ENCODE measurements around the gene IGF2.

The IGF2 gene

DNA sequence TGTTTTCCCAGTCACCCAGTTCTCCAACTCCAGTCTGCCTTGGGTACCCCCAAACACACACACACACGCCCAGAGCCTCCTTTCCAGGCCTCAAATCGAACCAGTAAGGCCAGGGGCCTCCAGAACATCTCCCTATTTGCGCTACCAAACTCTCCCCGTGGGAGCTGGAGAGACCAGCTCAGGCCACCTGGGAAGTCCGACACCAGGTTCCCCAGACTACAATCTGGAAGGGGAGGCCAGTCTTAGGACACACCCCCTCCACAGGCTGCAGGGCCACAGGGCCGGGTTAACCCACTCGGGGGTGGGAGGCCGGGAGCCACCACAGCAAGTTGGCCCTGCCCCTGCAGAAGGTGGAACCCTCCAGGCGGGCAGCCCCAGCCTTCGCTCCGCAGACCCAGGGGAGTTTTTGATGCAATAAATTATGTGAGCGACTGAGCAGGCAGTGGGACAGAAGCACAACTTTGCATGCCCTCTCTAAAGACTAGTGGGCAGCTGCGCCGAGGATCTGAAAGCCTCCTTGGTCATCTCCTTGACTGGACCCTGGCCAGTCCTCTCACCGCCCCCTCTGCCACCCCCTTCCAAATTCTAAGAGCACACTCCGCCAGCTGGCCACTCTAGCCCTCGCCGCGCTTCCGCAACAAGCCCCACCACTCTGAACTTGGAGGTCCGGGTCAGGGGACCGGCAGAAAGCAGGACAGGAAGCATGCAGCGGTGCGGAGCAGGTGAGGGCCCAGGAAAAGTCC, 2.8 kb downstream of the IGF2 start:
- Mint-ChIP-seq H3K27ac (peak overlapping the region; percentile 96), H3K4me3 (peak overlapping the region; percentile 88), H3K9me3 (no peaks in the 10 kb centered on the region), H3K4me1 (peaks cover 55% of the 10 kb centered on the region), H3K27me3 (ENCODE audit: low read depth, poor library complexity) (peaks cover 61% of the 10 kb centered on the region), H3K36me3 (ENCODE audit: low read depth) (peaks cover 38% of the 10 kb centered on the region)
- peak; percentile 30 for DNase-seq
- TF ChIP-seq, protein P1, sequence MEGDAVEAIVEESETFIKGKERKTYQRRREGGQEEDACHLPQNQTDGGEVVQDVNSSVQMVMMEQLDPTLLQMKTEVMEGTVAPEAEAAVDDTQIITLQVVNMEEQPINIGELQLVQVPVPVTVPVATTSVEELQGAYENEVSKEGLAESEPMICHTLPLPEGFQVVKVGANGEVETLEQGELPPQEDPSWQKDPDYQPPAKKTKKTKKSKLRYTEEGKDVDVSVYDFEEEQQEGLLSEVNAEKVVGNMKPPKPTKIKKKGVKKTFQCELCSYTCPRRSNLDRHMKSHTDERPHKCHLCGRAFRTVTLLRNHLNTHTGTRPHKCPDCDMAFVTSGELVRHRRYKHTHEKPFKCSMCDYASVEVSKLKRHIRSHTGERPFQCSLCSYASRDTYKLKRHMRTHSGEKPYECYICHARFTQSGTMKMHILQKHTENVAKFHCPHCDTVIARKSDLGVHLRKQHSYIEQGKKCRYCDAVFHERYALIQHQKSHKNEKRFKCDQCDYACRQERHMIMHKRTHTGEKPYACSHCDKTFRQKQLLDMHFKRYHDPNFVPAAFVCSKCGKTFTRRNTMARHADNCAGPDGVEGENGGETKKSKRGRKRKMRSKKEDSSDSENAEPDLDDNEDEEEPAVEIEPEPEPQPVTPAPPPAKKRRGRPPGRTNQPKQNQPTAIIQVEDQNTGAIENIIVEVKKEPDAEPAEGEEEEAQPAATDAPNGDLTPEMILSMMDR (IDR thresholded peaks at IDR 0.05): no peak

DNA sequence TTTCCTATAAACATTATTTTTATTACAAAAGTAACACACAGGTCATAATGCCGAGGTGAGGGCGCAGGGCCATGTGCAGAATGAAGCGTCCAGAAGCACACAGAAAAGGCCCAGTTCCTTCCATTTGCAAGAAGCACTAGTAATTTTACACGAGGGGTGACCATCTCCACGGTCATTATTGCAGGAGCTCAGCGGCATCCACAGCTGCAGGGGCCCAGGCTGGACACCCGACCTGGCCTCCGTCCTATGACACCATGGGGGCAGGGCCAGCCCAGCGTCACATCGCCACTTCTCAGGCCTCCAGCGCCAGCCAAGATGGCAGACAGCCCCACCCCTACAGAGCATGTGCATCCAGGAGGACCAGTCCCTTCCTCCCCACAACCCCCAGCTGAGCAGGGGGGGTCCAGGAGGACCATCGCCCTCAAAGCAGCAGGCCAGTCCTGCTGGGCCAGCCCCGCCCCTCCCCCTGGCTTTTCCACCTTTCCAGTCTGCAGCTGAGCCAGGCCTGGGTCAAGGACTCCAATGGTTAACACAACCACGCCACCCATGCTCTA, 3.5 kb downstream of the IGF2 start:
- H3K4me3 Mint-ChIP-seq: peak overlapping the region; percentile 88
- H3K27ac Mint-ChIP-seq: peak overlapping the region; percentile 96

DNA sequence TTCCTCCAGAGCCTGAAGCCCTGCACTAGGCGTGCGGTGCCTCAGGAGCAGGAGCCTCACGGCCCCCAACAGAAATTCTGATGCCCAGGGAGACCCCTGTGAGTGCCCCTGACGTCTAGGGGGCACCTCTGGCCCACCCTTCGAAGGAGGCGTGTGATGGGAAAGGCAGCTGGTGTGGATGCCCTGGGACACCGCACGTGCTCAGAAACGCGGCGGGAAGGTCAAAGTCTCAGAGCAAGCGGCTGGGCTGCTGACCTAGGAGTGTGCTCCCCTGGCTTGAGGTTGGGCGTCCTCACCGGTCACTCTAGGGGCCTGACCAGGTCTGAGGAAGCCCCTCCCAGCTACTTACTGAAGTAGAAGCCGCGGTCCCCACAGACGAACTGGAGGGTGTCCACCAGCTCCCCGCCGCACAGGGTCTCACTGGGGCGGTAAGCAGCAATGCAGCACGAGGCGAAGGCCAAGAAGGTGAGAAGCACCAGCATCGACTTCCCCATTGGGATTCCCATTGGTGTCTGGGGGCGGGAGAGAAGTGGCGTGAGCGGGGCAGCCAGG, 4.1 kb downstream of the IGF2 start:
- DNase-seq: no peak
- Mint-ChIP-seq H3K36me3 (ENCODE audit: low read depth) (peaks cover 45% of the 10 kb centered on the region), H3K9me3 (no peaks in the 10 kb centered on the region), H3K4me3 (peak overlapping the region; percentile 88), H3K27ac (no peak overlapping the region), H3K4me1 (peaks cover 59% of the 10 kb centered on the region), H3K27me3 (ENCODE audit: low read depth, poor library complexity) (peaks cover 54% of the 10 kb centered on the region)
- TF ChIP-seq, protein P1 (IDR thresholded peaks at IDR 0.05): no peak

More for the DNA sequence above, 3.5 kb downstream of the IGF2 start:
- DNase-seq: peak; percentile 13
- Mint-ChIP-seq H3K9me3 (no peaks in the 10 kb centered on the region), H3K27me3 (ENCODE audit: low read depth, poor library complexity) (peaks cover 57% of the 10 kb centered on the region), H3K4me1 (peaks cover 58% of the 10 kb centered on the region), H3K36me3 (ENCODE audit: low read depth) (peaks cover 45% of the 10 kb centered on the region)
- TF ChIP-seq, protein P1 (IDR thresholded peaks at IDR 0.05): no peak

DNA sequence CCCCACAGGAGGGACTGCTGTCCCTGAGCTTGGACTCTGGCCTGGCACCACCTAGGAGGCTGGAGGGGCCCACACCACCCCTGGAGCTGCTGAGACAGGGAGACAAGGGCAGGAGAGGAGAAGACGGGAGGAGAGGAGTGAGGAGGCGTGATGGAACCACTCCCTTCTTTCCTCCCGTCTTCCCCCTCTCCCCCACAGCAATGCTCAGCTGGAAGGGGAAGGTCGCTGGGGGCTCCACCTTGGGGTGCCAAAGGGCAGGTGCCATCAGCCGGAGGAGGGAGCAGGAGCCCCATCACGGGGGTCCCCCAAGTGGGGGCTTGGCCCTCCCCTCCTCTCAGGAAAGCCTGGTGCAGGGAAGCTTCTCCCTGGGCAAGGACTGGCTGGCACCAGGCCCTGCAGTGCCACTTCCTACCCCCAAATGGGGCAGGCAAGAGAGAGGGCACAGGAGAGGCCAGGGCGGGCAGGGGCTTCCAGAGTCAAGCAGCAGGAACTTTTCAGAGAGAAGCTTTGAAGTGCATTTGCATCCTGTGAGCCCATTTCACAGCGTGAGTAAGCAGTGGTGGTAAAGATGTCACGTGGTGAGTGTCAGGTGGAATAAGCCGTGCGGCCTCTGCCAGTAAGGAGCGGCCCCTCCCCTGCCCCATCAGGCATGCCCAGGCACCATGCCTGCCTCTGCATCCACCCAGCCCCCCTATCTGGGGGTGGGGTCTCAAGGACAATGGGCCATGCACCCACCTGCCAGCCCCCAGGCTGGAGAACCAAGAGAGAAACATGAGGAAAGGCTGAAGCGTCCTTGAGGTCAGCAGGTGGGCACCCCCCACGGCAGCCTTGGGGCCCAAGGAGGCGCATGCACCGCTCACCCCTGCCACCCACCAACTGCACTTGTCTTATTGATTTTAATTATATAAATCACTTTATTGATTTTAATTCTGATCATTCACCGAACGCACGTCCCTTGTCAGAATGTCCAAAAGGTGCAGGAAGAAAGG, 4.9 kb downstream of the IGF2 start:
- Mint-ChIP-seq H3K9me3 (no peaks in the 10 kb centered on the region), H3K4me1 (peaks cover 59% of the 10 kb centered on the region), H3K36me3 (ENCODE audit: low read depth) (peaks cover 45% of the 10 kb centered on the region), H3K27me3 (ENCODE audit: low read depth, poor library complexity) (peaks cover 50% of the 10 kb centered on the region), H3K27ac (no peak overlapping the region), H3K4me3 (peak overlapping the region; percentile 88)
- TF ChIP-seq, protein P1 (IDR thresholded peaks at IDR 0.05): no peak
- DNase-seq: no peak

DNA sequence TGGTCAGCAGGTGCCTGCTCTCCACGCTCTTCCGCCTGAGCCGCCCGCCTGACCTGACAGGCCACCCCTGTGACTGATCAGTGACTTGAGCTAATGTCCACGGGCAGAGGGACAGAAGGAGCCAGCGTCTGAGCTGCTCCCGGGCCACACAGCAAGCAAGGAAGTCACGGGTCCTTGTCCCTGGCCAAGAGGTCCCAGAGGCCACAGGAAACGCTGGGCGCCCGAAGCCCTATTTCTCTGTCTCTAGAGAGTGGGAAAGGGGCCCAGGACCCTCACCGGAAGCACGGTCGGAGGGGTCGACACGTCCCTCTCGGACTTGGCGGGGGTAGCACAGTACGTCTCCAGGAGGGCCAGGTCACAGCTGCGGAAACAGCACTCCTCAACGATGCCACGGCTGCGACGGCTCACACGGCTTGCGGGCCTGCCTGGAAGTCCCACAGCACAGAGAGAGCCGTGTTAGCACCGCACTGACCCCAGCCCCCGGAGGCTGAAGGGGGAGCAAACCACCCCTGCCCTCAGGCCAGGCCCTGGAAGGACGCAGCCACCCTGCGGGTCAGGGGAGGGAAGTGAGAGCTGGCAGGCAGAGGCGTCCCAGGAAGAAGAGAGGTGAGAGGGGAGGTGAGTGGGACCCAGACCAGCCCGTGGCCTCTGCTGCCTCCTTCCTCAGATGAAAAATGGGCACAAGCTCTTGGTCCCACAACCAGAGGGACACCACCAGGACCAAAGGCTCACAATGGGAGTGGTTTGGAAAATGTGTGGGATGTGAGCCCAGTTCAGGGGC, 5.8 kb downstream of the IGF2 start:
- DNase-seq: no peak
- H3K9me3 Mint-ChIP-seq: no peaks in the 10 kb centered on the region
- peaks cover 48% of the 10 kb centered on the region for H3K27me3 Mint-ChIP-seq (ENCODE audit: low read depth, poor library complexity)
- H3K4me1 Mint-ChIP-seq: peaks cover 66% of the 10 kb centered on the region
- peak overlapping the region; percentile 87 for H3K27ac Mint-ChIP-seq
- peak overlapping the region; percentile 64 for H3K4me3 Mint-ChIP-seq
- TF ChIP-seq, protein P1 (IDR thresholded peaks at IDR 0.05): no peak
- H3K36me3 Mint-ChIP-seq (ENCODE audit: low read depth): peaks cover 45% of the 10 kb centered on the region
